Renal cortex interstitium (tissue), 11 donors: Measurements from ENCODE around the gene EEFSEC. TPM values are rescaled to one million over a fixed set of nuclear protein-coding genes. Genes with fewer than 3 reads are reported as not detected.
"Not testable (repeated sequence)": the region's sequence is repeated elsewhere in the genome, so short reads cannot be mapped to it uniquely, and the experiment has no call there.

ENCODE experiments used
- DNase-seq, 11 donors: peaks; one replicate each; pipeline ENCODE4 v3.0.0-alpha.2; 2013; ENCODE audit warnings: low read depth in 9 of 11, low spot score in 4 of 11; ENCODE audit errors: extremely low read depth in 1 of 11
- polyA plus RNA-seq, 3 donors: library from polyadenylated mRNA; unstranded; fragments of 120-200 nt; gene quantifications; one replicate each; pipeline ENCODE4 v1.2.1, GENCODE V29; 2013; ENCODE audit not compliant: insufficient read length in 3 of 3

Gene EEFSEC
- polyA plus RNA-seq, 3 donors: 19.5 to 26.9 (median 25.5) TPM

DNA sequence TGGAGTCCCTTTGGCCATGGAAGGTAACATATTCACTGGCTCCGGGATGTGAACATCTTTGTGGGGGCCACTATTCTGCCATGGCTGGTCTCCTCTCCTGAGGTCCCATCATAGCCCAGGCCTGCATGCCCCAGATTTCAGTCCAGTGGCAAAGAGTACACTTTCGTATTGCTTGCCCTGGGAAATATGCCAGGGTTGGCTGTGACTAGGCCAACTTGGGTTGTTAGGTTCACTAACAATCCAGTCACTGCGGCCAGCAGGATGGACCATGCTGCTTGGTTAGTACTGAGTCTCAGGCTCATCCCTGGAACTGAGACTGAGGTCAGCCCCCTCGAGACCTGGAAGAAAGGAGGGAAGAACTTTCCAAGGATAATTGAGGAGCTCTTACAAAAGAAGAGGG lies 9.8 kb upstream of the EEFSEC start:
- DNase-seq: no peak

- DNase-seq: no peak
These were observed 8.6 kb upstream of the EEFSEC start for GRCh38 chr3:128144512-128145187.

DNA sequence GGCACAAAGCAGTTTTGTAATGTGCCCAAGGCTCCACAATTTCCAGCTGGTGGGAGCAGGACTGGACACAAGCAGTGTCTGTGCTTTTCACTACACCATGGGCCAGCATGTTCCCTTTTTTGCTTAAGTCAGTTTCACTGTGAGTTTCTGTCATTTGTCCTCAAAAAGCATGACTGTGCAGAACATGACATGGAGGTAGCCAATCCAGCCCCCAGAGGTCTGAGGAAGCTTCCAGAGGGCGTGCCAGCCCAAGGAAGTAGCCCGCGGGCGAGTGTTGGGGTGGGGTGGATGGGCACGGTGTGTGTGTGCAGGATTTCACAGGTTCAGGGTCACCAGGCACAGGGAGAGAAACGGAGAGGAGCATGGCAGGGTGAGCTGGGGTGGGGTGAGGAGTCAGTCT lies 8.0 kb upstream of the EEFSEC start:
- DNase-seq: no peak

GRCh38 chr3:128146201-128146600 lies 7.1 kb upstream of the EEFSEC start:
- no peak for DNase-seq

- no peak for DNase-seq
These were observed 3.6 kb upstream of the EEFSEC start for GRCh38 chr3:128149650-128150049.

- DNase-seq: no peak
These were observed 1.5 kb upstream of the EEFSEC start for GRCh38 chr3:128151758-128152274.

GRCh38 chr3:128152419-128153155 lies 694 bp upstream of the EEFSEC start:
- no peak for DNase-seq

GRCh38 chr3:128154354-128154753 lies 1.1 kb downstream of the EEFSEC start:
- not testable (repeated sequence) for DNase-seq

GRCh38 chr3:128155616-128156360 lies 2.5 kb downstream of the EEFSEC start:
- no peak for DNase-seq

- no peak for DNase-seq
These were observed 7.4 kb downstream of the EEFSEC start for GRCh38 chr3:128160661-128161060.

GRCh38 chr3:128163432-128163831 lies 10.2 kb downstream of the EEFSEC start:
- DNase-seq: no peak

DNA sequence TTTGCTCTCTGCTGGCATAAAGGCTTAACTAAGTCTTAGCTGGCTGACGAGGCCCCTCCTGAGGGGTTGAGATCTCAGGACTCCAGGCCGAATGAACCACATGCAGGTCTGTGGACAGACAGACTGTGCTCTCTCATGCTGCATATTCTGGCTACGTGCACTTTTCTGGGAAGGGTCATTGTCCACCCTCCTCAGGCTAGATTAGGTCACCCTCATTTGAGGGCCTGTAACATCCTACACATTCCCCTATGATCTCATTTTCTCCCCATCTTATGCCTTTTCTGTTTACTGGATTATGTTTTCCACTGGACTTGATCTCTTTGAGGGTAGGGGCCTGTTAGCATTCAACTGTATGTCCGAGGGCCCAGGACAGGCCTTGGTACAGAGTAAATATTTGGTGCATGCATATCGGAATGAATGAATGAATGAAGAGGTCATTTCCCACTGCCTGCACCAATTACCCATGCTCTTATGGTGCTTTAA lies 13.7 kb downstream of the EEFSEC start:
- DNase-seq: no peak

- DNase-seq: no peak
These were observed 14.3 kb downstream of the EEFSEC start for GRCh38 chr3:128167646-128167972.

DNA sequence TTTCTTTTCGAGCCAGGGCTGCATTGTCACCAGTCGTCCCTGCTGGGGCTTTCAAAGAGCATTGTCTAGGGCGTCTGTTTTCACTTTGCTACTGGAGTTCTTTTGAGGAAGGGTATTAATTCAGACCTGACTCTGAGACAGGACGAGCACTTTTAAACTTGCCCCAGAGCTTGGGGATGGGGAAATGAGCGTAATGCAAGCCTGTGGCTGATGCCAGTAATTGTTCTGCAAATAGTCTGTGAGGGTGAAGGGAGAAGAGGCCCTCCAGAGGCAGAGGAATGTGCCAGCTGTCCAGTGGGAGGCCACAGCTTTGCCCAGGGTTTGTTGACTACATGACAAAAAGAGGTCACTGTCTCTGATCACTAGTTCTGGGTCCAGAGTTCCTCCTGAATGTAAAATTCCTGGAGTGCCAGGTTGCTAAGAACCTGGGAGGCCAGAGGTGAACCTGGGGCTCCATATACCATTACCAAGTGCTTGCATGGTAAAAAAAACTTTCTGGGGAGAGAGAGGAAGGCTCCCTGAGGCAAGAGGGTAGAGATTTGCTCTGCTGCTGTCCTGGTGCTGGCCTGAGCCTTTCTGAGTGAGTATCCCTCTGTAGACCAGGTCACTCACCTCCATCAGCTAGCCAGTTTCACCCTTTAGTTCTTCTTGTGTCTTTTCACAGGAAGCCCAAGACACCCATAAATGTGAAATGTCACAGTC lies 14.8 kb downstream of the EEFSEC start:
- no peak for DNase-seq

DNA sequence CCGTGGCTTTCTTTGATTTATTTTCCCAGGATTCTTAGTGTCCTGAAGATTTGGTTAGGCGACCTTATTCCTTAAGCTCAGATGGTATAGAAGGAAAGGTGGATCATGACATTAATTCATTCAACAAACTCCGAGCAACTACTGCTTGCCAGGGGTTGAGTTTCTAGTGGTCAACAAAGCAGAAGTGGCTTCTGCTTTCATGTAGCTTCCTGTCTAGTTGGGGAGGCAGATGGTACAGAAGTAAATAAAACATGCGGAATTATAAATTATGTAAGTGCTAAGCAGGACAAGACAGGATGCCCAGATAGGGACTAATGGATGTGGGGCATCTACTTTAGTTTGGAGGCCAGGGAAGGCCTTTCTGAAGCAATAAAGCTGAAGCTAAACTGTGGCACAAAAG lies 15.6 kb downstream of the EEFSEC start:
- no peak for DNase-seq

DNA sequence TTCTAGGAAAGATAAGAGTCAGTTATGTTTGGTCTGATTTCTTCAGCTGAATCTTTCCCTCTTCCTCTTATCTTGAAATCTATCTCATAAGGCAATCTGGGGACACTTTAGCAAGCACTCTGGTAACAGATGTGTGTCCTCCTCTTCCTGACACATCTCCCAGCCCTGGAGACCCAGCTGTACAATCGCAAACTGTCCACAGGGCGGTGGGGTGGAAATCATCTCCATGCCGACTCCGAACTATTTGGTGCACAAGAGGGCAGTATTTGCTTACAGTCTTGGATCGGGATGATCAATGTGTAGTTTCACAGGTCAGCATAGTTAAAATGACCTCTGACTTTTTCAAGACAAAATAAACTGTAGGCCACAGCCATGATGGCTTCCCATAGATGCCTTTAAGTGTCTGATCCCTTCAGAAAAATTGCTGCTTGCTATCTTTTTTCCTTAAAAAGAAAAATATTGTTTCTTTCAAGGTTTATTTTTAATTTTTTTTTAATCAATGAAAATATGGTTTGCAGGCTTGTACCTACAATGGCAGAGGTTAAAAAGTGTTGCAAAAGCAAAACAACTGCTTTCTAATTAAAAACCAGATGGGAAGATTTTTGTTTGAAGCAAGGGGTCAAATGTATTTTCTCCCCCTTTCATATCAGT lies 17.7 kb downstream of the EEFSEC start:
- DNase-seq: peak in 10 of 11 donors; percentile 59 to 83 (median 73)

GRCh38 chr3:128173200-128173599 lies 19.9 kb downstream of the EEFSEC start:
- DNase-seq: no peak

- no peak for DNase-seq
These were observed 20.6 kb downstream of the EEFSEC start for GRCh38 chr3:128173849-128174248.
